ENCODE results near the gene DXO. TPM values are rescaled to one million over a fixed set of nuclear protein-coding genes. Genes with fewer than 3 reads are reported as not detected.

The DXO gene
- total RNA-seq, 1 experiment from 2014 or later: 13.8 TPM

DNA sequence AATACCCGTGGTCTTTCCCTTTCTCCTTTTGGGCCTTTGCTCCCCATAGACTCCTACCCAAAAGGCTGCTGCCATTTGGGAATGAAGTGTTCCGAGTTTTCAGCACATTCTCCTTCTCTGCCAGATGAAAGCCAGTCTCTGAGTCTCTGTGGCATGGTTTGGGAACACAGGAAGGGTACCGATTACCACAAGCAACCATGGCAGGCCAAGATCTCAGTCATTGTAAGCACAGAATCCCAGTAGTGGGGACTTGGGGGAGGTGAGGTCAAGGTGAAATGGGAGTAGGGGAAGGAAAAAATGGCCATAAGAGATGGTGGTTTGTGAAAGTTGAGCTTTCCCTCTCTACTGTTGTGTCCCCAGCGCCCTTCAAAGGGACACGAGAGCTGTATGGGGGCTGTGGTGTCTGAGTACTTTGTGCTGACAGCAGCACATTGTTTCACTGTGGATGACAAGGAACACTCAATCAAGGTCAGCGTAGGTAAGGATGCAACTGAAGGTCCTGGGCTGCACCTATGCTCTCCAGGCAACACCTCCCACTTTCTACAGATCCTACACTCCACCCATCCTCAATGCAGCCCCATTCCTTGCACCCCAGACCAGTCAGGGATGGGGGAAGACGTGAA is 21.9 kb downstream of the DXO start (continued):
- TF ChIP-seq ZNF512 (CRISPR knock-in tag; IDR thresholded peaks at IDR 0.05; ENCODE audit: borderline replicate concordance): no peak
- TF ChIP-seq, protein P1, sequence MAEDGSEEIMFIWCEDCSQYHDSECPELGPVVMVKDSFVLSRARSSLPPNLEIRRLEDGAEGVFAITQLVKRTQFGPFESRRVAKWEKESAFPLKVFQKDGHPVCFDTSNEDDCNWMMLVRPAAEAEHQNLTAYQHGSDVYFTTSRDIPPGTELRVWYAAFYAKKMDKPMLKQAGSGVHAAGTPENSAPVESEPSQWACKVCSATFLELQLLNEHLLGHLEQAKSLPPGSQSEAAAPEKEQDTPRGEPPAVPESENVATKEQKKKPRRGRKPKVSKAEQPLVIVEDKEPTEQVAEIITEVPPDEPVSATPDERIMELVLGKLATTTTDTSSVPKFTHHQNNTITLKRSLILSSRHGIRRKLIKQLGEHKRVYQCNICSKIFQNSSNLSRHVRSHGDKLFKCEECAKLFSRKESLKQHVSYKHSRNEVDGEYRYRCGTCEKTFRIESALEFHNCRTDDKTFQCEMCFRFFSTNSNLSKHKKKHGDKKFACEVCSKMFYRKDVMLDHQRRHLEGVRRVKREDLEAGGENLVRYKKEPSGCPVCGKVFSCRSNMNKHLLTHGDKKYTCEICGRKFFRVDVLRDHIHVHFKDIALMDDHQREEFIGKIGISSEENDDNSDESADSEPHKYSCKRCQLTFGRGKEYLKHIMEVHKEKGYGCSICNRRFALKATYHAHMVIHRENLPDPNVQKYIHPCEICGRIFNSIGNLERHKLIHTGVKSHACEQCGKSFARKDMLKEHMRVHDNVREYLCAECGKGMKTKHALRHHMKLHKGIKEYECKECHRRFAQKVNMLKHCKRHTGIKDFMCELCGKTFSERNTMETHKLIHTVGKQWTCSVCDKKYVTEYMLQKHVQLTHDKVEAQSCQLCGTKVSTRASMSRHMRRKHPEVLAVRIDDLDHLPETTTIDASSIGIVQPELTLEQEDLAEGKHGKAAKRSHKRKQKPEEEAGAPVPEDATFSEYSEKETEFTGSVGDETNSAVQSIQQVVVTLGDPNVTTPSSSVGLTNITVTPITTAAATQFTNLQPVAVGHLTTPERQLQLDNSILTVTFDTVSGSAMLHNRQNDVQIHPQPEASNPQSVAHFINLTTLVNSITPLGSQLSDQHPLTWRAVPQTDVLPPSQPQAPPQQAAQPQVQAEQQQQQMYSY (CRISPR knock-in tag; IDR thresholded peaks at IDR 0.05): no peak
- no peak for TF ChIP-seq GRHL2 (CRISPR knock-in tag; IDR thresholded peaks at IDR 0.05; ENCODE audit: insufficient replicate concordance, severe bottlenecking)
- TF ChIP-seq HMGXB4 (CRISPR knock-in tag; IDR thresholded peaks at IDR 0.05): no peak
- TF ChIP-seq, protein P2, sequence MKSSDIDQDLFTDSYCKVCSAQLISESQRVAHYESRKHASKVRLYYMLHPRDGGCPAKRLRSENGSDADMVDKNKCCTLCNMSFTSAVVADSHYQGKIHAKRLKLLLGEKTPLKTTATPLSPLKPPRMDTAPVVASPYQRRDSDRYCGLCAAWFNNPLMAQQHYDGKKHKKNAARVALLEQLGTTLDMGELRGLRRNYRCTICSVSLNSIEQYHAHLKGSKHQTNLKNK (CRISPR knock-in tag; IDR thresholded peaks at IDR 0.05): no peak
- TF ChIP-seq RELA (CRISPR knock-in tag; IDR thresholded peaks at IDR 0.05; ENCODE audit: borderline replicate concordance): no peak
- no peak for TF ChIP-seq NFYB (CRISPR knock-in tag; conservative IDR thresholded peaks at IDR 0.05; ENCODE audit: low read depth)
- no peak for TF ChIP-seq ELF4 (CRISPR knock-in tag; IDR thresholded peaks at IDR 0.05; ENCODE audit: low read depth)
- no peak for TF ChIP-seq TEAD4 (CRISPR knock-in tag; IDR thresholded peaks at IDR 0.05)
- TF ChIP-seq MXD4 (CRISPR knock-in tag; IDR thresholded peaks at IDR 0.05; ENCODE audit: borderline replicate concordance): no peak

DNA sequence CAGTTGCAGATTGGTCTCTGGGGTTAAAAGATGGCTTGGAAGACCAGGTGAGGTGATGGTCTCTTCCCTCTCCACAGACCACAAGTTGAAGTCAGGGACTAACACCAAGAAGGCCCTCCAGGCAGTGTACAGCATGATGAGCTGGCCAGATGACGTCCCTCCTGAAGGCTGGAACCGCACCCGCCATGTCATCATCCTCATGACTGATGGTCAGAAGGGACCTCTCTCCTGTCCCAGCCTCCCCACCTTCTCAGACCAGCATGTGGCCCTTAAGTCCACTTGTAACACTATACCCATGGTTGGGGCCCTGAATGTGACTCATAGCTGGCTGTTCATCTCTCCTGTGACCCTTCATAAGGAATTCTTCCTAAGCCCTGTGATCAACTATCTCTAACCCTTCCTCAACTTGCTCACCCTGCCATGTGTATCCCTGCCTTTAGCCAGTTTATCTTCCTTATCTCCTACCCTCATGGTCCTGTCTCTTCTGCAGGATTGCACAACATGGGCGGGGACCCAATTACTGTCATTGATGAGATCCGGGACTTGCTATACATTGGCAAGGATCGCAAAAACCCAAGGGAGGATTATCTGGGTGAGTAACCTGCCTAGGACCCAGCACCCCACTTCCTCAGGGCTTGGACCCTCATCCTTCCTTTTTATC is 23.1 kb downstream of the DXO start:
- Mint-ChIP-seq H3K4me1 (peaks cover 4% of the 10 kb centered on the region; the same call in 1 of the 2 replicates), H3K9me3 (no peaks in the 10 kb centered on the region), H3K27me3 (ENCODE audit: low read depth) (peaks cover 45% of the 10 kb centered on the region), H3K27ac (no peak overlapping the region), H3K36me3 (peaks cover 21% of the 10 kb centered on the region), H3K4me3 (no peak overlapping the region)
- DNase-seq (ENCODE audit: low spot score) (no peak), ATAC-seq (no peak)
- ChIA-PET POLR2A (interaction anchor here (1.1 kb wide), 1 partner anchor 179 kb away, joined by 4 read pairs; no protein-coding TSS in a partner anchor), CTCF (no interaction called here)
- TF ChIP-seq ZNF263 (CRISPR knock-in tag; IDR thresholded peaks at IDR 0.05; ENCODE audit: low read depth) (no peak), CREB1 (CRISPR knock-in tag; IDR thresholded peaks at IDR 0.05) (no peak), IRF1 (CRISPR knock-in tag; IDR thresholded peaks at IDR 0.05) (no peak), ZNF423 (CRISPR knock-in tag; IDR thresholded peaks at IDR 0.05) (no peak), JUN (CRISPR knock-in tag; IDR thresholded peaks at IDR 0.05) (no peak), HMGXB4 (CRISPR knock-in tag; IDR thresholded peaks at IDR 0.05) (no peak), ELF4 (CRISPR knock-in tag; IDR thresholded peaks at IDR 0.05; ENCODE audit: low read depth) (no peak), ESRRA (CRISPR knock-in tag; IDR thresholded peaks at IDR 0.05; ENCODE audit: borderline replicate concordance) (no peak)
- TF ChIP-seq, protein P3, sequence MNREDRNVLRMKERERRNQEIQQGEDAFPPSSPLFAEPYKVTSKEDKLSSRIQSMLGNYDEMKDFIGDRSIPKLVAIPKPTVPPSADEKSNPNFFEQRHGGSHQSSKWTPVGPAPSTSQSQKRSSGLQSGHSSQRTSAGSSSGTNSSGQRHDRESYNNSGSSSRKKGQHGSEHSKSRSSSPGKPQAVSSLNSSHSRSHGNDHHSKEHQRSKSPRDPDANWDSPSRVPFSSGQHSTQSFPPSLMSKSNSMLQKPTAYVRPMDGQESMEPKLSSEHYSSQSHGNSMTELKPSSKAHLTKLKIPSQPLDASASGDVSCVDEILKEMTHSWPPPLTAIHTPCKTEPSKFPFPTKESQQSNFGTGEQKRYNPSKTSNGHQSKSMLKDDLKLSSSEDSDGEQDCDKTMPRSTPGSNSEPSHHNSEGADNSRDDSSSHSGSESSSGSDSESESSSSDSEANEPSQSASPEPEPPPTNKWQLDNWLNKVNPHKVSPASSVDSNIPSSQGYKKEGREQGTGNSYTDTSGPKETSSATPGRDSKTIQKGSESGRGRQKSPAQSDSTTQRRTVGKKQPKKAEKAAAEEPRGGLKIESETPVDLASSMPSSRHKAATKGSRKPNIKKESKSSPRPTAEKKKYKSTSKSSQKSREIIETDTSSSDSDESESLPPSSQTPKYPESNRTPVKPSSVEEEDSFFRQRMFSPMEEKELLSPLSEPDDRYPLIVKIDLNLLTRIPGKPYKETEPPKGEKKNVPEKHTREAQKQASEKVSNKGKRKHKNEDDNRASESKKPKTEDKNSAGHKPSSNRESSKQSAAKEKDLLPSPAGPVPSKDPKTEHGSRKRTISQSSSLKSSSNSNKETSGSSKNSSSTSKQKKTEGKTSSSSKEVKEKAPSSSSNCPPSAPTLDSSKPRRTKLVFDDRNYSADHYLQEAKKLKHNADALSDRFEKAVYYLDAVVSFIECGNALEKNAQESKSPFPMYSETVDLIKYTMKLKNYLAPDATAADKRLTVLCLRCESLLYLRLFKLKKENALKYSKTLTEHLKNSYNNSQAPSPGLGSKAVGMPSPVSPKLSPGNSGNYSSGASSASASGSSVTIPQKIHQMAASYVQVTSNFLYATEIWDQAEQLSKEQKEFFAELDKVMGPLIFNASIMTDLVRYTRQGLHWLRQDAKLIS (CRISPR knock-in tag; IDR thresholded peaks at IDR 0.05; ENCODE audit: borderline replicate concordance): no peak
- TF ChIP-seq, protein P4, sequence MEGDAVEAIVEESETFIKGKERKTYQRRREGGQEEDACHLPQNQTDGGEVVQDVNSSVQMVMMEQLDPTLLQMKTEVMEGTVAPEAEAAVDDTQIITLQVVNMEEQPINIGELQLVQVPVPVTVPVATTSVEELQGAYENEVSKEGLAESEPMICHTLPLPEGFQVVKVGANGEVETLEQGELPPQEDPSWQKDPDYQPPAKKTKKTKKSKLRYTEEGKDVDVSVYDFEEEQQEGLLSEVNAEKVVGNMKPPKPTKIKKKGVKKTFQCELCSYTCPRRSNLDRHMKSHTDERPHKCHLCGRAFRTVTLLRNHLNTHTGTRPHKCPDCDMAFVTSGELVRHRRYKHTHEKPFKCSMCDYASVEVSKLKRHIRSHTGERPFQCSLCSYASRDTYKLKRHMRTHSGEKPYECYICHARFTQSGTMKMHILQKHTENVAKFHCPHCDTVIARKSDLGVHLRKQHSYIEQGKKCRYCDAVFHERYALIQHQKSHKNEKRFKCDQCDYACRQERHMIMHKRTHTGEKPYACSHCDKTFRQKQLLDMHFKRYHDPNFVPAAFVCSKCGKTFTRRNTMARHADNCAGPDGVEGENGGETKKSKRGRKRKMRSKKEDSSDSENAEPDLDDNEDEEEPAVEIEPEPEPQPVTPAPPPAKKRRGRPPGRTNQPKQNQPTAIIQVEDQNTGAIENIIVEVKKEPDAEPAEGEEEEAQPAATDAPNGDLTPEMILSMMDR (IDR thresholded peaks at IDR 0.05): no peak
